GM12878 (cell line): Measurements from ENCODE around the gene SRPK2.

Experiments
- FOS ChIP-seq: IDR thresholded peaks from 3 replicates; pipeline ENCODE4 v1.6.1; 2011; ENCODE audit warnings: borderline replicate concordance; ENCODE audit not compliant: insufficient read length; ENCODE audit errors: extremely low read depth
- POLR2AphosphoS5 ChIP-seq: IDR thresholded peaks from 2 replicates; pipeline ENCODE4 v1.6.1; 2011; ENCODE audit warnings: mild to moderate bottlenecking, low read length, inconsistent platforms
- RAD21 ChIP-seq: IDR thresholded peaks from 2 replicates; pipeline ENCODE4 v1.6.1; 2011; ENCODE audit warnings: mild to moderate bottlenecking, low read depth, low read length, moderate library complexity; ENCODE audit not compliant: insufficient read depth
- RFX5 ChIP-seq: IDR thresholded peaks from 2 replicates; pipeline ENCODE4 v1.6.1; 2011; ENCODE audit warnings: low read depth, low read length, improper control_type of control experiment
- TARDBP ChIP-seq: IDR thresholded peaks from 2 replicates; pipeline ENCODE4 v1.6.1; 2016; ENCODE audit warnings: borderline replicate concordance
- TF ChIP-seq, protein P1 (sequence below): IDR thresholded peaks from 2 replicates; pipeline ENCODE4 v1.6.1; 2011; ENCODE audit warnings: borderline replicate concordance, low read depth, mild to moderate bottlenecking, moderate library complexity, mixed read lengths, low read length; ENCODE audit not compliant: insufficient read depth; ENCODE audit errors: extremely low read length

DNA sequence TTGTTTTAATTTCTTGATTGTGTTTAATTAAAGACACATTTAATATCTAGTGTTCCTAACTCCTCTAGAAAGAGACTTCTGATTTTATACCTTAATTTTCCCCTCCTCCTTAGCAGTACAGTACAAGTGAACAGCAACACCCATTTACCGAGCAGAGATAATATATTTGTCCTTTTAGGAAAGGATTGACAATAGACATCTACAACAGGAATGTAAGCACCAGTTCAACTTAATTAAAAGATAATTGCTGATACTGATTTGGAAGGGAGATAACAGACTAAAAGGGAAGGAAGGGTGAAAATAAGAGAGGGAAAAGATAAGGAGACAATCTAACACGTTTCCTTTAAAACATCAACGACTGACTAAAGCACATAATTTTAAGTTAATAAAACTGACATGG lies 119.3 kb downstream of the SRPK2 start:
- TF ChIP-seq TARDBP (no peak), RFX5 (no peak), FOS (no peak), RAD21 (no peak), POLR2AphosphoS5 (no peak)
- TF ChIP-seq, protein P1, sequence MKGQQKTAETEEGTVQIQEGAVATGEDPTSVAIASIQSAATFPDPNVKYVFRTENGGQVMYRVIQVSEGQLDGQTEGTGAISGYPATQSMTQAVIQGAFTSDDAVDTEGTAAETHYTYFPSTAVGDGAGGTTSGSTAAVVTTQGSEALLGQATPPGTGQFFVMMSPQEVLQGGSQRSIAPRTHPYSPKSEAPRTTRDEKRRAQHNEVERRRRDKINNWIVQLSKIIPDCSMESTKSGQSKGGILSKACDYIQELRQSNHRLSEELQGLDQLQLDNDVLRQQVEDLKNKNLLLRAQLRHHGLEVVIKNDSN, result no peak
